GM12878 (cell line): Measurements from ENCODE around the gene STK32B. TPM values are rescaled to one million over a fixed set of nuclear protein-coding genes. Genes with fewer than 3 reads are reported as not detected.

Experiments
- ATAC-seq: fragments of 200-7000 bp; cut with Tn5 transposase; 3 replicates; pipeline ENCODE4 v1.9.1; 2020; ENCODE audit warnings: mild to moderate bottlenecking, moderate library complexity
- BruUV-seq: library from RNA; stranded (reverse); fragments of 400-500 nt; replicated peaks from 2 replicates; lab custom pipeline; 2021; lab: Mats Ljungman, UMichigan
- CTCF ChIA-PET: fragments of 300-600 bp; sonication (Branson Sonifier 250); formaldehyde crosslinking; extraction: SDS; loops from one replicate; lab custom pipeline; 2021; ENCODE audit warnings: inconsistent platforms; lab: Yijun Ruan, JAX
- POLR2A ChIA-PET: fragments of 350-600 bp; formaldehyde crosslinking; extraction: SDS; loops from one replicate; lab custom pipeline; 2021; ENCODE audit warnings: inconsistent platforms; lab: Charles Lee
- RAD21 ChIA-PET: fragments of 300-600 bp; sonication (Branson Sonifier 250); formaldehyde crosslinking; loops from one replicate; lab custom pipeline; 2023; ENCODE audit warnings: antibody characterized with exemption; ENCODE audit not compliant: unreplicated experiment; lab: Charles Lee
- SMC1A ChIA-PET: fragments of 300-600 bp; sonication (Branson Sonifier 250); formaldehyde crosslinking; loops from one replicate; lab custom pipeline; 2023; ENCODE audit not compliant: unreplicated experiment, uncharacterized antibody; lab: Charles Lee
- DNase-seq: peaks from one replicate; pipeline ENCODE4 v3.0.0-alpha.2; 2011; ENCODE audit warnings: low read depth, low spot score
- FAIRE-seq: peaks from 3 replicates; lab custom pipeline; 2011; peaks lifted over from hg19 to GRCh38; lab: Jason Lieb, UNC
- H2AFZ ChIP-seq: 2 replicates; pipeline ENCODE4 v1.6.0; 2011; ENCODE audit warnings: low read depth, low read length, control low read depth; ENCODE audit not compliant: control insufficient read depth
- H3K27ac ChIP-seq: 2 replicates; pipeline ENCODE4 v1.5.1; 2011; ENCODE audit warnings: control low read depth; ENCODE audit not compliant: control insufficient read depth, insufficient read depth
- H3K27me3 ChIP-seq, 2 experiments: replicated peaks in 1 of 2; 2 replicates each; pipeline versions ENCODE4 v1.6.0 to v1.6.1; 2011; ENCODE audit warnings: low read length in 1 of 2; ENCODE audit not compliant: control insufficient read depth in 2 of 2, insufficient read depth in 2 of 2
- H3K36me3 ChIP-seq, 2 experiments: 2 replicates each; pipeline ENCODE4 v1.5.1; 2011; ENCODE audit warnings: low read length in 1 of 2; ENCODE audit not compliant: control insufficient read depth in 2 of 2, insufficient read depth in 2 of 2
- H3K4me1 ChIP-seq: 2 replicates; pipeline ENCODE4 v1.6.1; 2011; ENCODE audit warnings: mild to moderate bottlenecking, low read length, moderate library complexity, mixed read lengths; ENCODE audit not compliant: control insufficient read depth, insufficient read depth
- H3K4me2 ChIP-seq: 2 replicates; pipeline ENCODE4 v1.6.0; 2011; ENCODE audit warnings: control low read depth; ENCODE audit not compliant: control insufficient read depth, insufficient read depth
- H3K4me3 ChIP-seq: fragments of 200-600 bp; sonication (generic); 2 replicates; pipeline ENCODE4 v1.5.1; 2016
- H3K79me2 ChIP-seq: 2 replicates; pipeline ENCODE4 v1.6.0; 2011; ENCODE audit warnings: low read length; ENCODE audit not compliant: control insufficient read depth, insufficient read depth
- H3K9ac ChIP-seq: 2 replicates; pipeline ENCODE4 v1.8.0; 2011; ENCODE audit warnings: low read length, control low read depth, mixed read lengths; ENCODE audit not compliant: control insufficient read depth, insufficient read depth
- H3K9me3 ChIP-seq: replicated peaks from 3 replicates; pipeline ENCODE4 v1.5.1; 2011; ENCODE audit warnings: mild to moderate bottlenecking, low read length; ENCODE audit not compliant: control insufficient read depth, insufficient read depth
- H4K20me1 ChIP-seq: 2 replicates; pipeline ENCODE4 v1.6.0; 2011; ENCODE audit not compliant: control insufficient read depth, insufficient read depth
- CBX5 ChIP-seq: sonication (generic); IDR thresholded peaks from 2 replicates; pipeline ENCODE4 v1.6.1; 2016; ENCODE audit warnings: low read depth, moderate library complexity, mild to moderate bottlenecking, inconsistent platforms
- CHD1 ChIP-seq: IDR thresholded peaks from 2 replicates; pipeline ENCODE4 v1.6.1; 2012; ENCODE audit warnings: low read depth, low read length, improper control_type of control experiment
- CREM ChIP-seq: IDR thresholded peaks from 2 replicates; pipeline ENCODE4 v1.6.1; 2014; ENCODE audit warnings: antibody characterized with exemption, low read depth
- KLF5 ChIP-seq: fragments of 450-650 bp; IDR thresholded peaks from 2 replicates; pipeline ENCODE4 v1.6.1; 2014; ENCODE audit warnings: mild to moderate bottlenecking; ENCODE audit not compliant: partially characterized antibody
- MEF2B ChIP-seq: fragments of 450-650 bp; IDR thresholded peaks from 2 replicates; pipeline ENCODE4 v1.6.1; 2018; ENCODE audit warnings: mild to moderate bottlenecking, moderate library complexity; ENCODE audit not compliant: partially characterized antibody, poor library complexity, severe bottlenecking
- NFIC ChIP-seq: IDR thresholded peaks from 2 replicates; pipeline ENCODE4 v1.6.1; 2012; ENCODE audit warnings: low read depth, mild to moderate bottlenecking, inconsistent platforms, low read length, moderate library complexity
- NFYB ChIP-seq: IDR thresholded peaks from 2 replicates; pipeline ENCODE4 v1.6.1; 2011; ENCODE audit warnings: low read depth, mild to moderate bottlenecking, low read length, improper control_type of control experiment, moderate library complexity; ENCODE audit not compliant: insufficient read depth
- POLR2A ChIP-seq: IDR thresholded peaks from 2 replicates; pipeline ENCODE4 v1.6.1; 2011; ENCODE audit warnings: low read depth, mild to moderate bottlenecking, low read length
- POLR2AphosphoS2 ChIP-seq: IDR thresholded peaks from 2 replicates; pipeline ENCODE4 v1.6.1; 2011; ENCODE audit warnings: low read depth, mild to moderate bottlenecking, low read length, improper control_type of control experiment, moderate library complexity
- SPI1 ChIP-seq: IDR thresholded peaks from 2 replicates; pipeline ENCODE4 v1.6.1; 2011; ENCODE audit warnings: low read depth, mild to moderate bottlenecking, low read length, moderate library complexity, borderline replicate concordance; ENCODE audit not compliant: insufficient read depth
- STAT3 ChIP-seq: IDR thresholded peaks from 2 replicates; pipeline ENCODE4 v1.6.1; 2011; ENCODE audit warnings: low read depth, low read length, improper control_type of control experiment
- TCF12 ChIP-seq: IDR thresholded peaks from 2 replicates; pipeline ENCODE4 v1.6.1; 2011; ENCODE audit warnings: low read depth, mild to moderate bottlenecking, low read length
- WGBS: methylation state at CpG from one replicate; pipeline ENCODE4 v1.1.6; 2016; ENCODE audit warnings: low lambda C conversion rate; ENCODE audit not compliant: insufficient replicate concordance, insufficient coverage; ENCODE audit errors: missing lambda C conversion rate; 5-methylcytosine and 5-hydroxymethylcytosine counted together
- in situ Hi-C: fragments of 300-500 bp; cut with MboI; formaldehyde crosslinking; loops from 9 replicates; pipeline ENCODE4 v1.14.3; 2018; ENCODE audit warnings: mixed read lengths
- intact Hi-C: fragments of 100-400 bp; cut with micrococcal nuclease; formaldehyde crosslinking; loops from one replicate; pipeline ENCODE4 v1.14.2; 2022; ENCODE audit not compliant: unreplicated experiment
- polyA plus RNA-seq, 11 experiments: library from polyadenylated mRNA; depleted of rRNA in 4 of 11; unstranded in 6 of 11; stranded (reverse) in 5 of 11; fragments of >200 nt; fragmentation: Nextera tagmentation in 4 of 11; fragmentation: Illumina TruSeq in 1 of 11; extraction: Ambion mirVana in 4 of 11; extraction: Trizol in 1 of 11; gene quantifications; 1 replicate in 1 of 11; 2 replicates in 10 of 11; pipeline versions ENCODE4 v1.2.1 to v1.2.3, GENCODE V29; 2011 to 2016; ENCODE audit warnings: inconsistent platforms in 2 of 11, missing spikeins in 2 of 11, low read depth in 1 of 11
- total RNA-seq, 4 experiments: library from RNA; depleted of rRNA in 3 of 4; stranded (reverse); fragments of >200 nt in 3 of 4; fragmentation: Illumina TruSeq in 1 of 4; extraction: Trizol in 1 of 4; gene quantifications; 2 replicates each; pipeline versions ENCODE4 v1.2.1 to v1.2.3, GENCODE V29; 2013 to 2021
- TF ChIP-seq, protein P1 (sequence below): IDR thresholded peaks from 2 replicates; pipeline ENCODE4 v1.6.1; 2011; ENCODE audit warnings: borderline replicate concordance, low read depth, mild to moderate bottlenecking, moderate library complexity, mixed read lengths, low read length; ENCODE audit not compliant: insufficient read depth; ENCODE audit errors: extremely low read length
- TF ChIP-seq, protein P2 (sequence below): fragments of 450-650 bp; IDR thresholded peaks from 2 replicates; pipeline ENCODE4 v1.6.1; 2017; ENCODE audit warnings: antibody characterized with exemption, mild to moderate bottlenecking, moderate library complexity
- TF ChIP-seq, protein P3 (sequence below): IDR thresholded peaks from 2 replicates; pipeline ENCODE4 v1.6.1; 2012; ENCODE audit warnings: low read length, inconsistent platforms

STK32B gene
- total and polyA plus RNA-seq, 10 of the 15 experiments (the other 5 are each of a cell fraction or from before 2014, with no cell fraction given) = 0.04 to 0.12 (median 0.08) TPM; not detected in 7

DNA sequence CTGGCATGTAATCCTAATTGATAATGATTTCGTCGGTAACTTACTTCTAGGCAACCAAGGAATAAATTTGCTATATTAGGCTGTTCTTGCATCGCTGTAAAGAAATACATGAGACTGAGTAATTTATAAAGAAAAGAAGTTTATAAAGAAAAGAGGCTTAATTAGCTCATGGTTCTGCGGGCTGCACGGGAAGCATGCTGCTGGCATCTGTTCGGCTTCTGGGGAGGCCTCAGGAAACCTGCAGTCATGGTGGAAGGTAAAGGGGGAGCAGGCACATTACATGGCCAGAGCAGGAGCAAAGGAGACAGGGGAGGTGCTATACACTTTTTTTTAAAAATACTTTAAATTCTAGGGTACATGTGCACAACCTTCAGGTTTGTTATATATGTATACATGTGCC, 290.2 kb downstream of the STK32B start:
- H3K27me3 ChIP-seq = no peaks in the 10 kb centered on the region
- POLR2A ChIA-PET = no interaction called here
- no peaks in the 10 kb centered on the region for H4K20me1 ChIP-seq
- BruUV-seq = no TSS peak
- H3K79me2 ChIP-seq = no peaks in the 10 kb centered on the region
- SMC1A ChIA-PET = no interaction called here
- H2AFZ ChIP-seq = no peak overlapping the region
- H3K4me1 ChIP-seq = no peaks in the 10 kb centered on the region
- TF ChIP-seq MEF2B = no peak
- TF ChIP-seq POLR2AphosphoS2 = no peak
- TF ChIP-seq, protein P1, sequence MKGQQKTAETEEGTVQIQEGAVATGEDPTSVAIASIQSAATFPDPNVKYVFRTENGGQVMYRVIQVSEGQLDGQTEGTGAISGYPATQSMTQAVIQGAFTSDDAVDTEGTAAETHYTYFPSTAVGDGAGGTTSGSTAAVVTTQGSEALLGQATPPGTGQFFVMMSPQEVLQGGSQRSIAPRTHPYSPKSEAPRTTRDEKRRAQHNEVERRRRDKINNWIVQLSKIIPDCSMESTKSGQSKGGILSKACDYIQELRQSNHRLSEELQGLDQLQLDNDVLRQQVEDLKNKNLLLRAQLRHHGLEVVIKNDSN = no peak
- TF ChIP-seq TCF12 = no peak
- TF ChIP-seq NFIC = no peak
- no peak for TF ChIP-seq NFYB
- TF ChIP-seq, protein P2, sequence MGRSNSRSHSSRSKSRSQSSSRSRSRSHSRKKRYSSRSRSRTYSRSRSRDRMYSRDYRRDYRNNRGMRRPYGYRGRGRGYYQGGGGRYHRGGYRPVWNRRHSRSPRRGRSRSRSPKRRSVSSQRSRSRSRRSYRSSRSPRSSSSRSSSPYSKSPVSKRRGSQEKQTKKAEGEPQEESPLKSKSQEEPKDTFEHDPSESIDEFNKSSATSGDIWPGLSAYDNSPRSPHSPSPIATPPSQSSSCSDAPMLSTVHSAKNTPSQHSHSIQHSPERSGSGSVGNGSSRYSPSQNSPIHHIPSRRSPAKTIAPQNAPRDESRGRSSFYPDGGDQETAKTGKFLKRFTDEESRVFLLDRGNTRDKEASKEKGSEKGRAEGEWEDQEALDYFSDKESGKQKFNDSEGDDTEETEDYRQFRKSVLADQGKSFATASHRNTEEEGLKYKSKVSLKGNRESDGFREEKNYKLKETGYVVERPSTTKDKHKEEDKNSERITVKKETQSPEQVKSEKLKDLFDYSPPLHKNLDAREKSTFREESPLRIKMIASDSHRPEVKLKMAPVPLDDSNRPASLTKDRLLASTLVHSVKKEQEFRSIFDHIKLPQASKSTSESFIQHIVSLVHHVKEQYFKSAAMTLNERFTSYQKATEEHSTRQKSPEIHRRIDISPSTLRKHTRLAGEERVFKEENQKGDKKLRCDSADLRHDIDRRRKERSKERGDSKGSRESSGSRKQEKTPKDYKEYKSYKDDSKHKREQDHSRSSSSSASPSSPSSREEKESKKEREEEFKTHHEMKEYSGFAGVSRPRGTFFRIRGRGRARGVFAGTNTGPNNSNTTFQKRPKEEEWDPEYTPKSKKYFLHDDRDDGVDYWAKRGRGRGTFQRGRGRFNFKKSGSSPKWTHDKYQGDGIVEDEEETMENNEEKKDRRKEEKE = no peak
- TF ChIP-seq POLR2A = no peak
- no peak for TF ChIP-seq CBX5
- no peak for TF ChIP-seq SPI1
- TF ChIP-seq, protein P3, sequence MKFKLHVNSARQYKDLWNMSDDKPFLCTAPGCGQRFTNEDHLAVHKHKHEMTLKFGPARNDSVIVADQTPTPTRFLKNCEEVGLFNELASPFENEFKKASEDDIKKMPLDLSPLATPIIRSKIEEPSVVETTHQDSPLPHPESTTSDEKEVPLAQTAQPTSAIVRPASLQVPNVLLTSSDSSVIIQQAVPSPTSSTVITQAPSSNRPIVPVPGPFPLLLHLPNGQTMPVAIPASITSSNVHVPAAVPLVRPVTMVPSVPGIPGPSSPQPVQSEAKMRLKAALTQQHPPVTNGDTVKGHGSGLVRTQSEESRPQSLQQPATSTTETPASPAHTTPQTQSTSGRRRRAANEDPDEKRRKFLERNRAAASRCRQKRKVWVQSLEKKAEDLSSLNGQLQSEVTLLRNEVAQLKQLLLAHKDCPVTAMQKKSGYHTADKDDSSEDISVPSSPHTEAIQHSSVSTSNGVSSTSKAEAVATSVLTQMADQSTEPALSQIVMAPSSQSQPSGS = no peak
- no peak for TF ChIP-seq CREM
- TF ChIP-seq KLF5 = no peak
- no peak for TF ChIP-seq CHD1
- no peak for TF ChIP-seq STAT3
- ATAC-seq = no peak
- no peak for FAIRE-seq
- intact Hi-C loops = no loop called here
- 42% methylated on average over 6 of the region's 6 CpGs for WGBS
- RAD21 ChIA-PET = no interaction called here
- no peak overlapping the region for H3K4me2 ChIP-seq
- H3K9me3 ChIP-seq = no peaks in the 10 kb centered on the region
- in situ Hi-C loops = no loop called here
- H3K27ac ChIP-seq = no peak overlapping the region
- CTCF ChIA-PET = no interaction called here
- no peak for DNase-seq
- no peak overlapping the region for H3K4me3 ChIP-seq
- H3K36me3 ChIP-seq = no peaks in the 10 kb centered on the region
- H3K9ac ChIP-seq = no peak overlapping the region
